ENCODE measurements around the gene CHRNG.

CHRNG gene

GRCh38 chr2:232562515-232563151, 23.1 kb downstream of the CHRNG start:
- no peak overlapping the region for H2AK5ac ChIP-seq (ENCODE audit: low read length, severe bottlenecking)
- WGBS, result 93% methylated on average over 7 of the region's 8 CpGs
- H2BK5ac ChIP-seq (ENCODE audit: low read depth, low read length, poor library complexity, severe bottlenecking), result no peak overlapping the region
- H3K4me3 ChIP-seq (ENCODE audit: insufficient read depth in 1 of 2, low read depth in 1 of 2, low read length in 2 of 2), result no peak overlapping the region
- H3K4me2 ChIP-seq (ENCODE audit: low read length, poor library complexity, severe bottlenecking), result no peak overlapping the region
- peaks cover 36 to 89% of the 10 kb centered on the region in 2 experiments for H3K36me3 ChIP-seq (ENCODE audit: control insufficient read depth in 1 of 2, insufficient read depth in 2 of 2, low read depth in 1 of 2, low read length in 2 of 2)
- no peak overlapping the region for H3K14ac ChIP-seq (ENCODE audit: low read length in 2 of 2)
- no peaks in the 10 kb centered on the region for H3K27me3 ChIP-seq (ENCODE audit: control insufficient read depth in 1 of 2, insufficient read depth in 1 of 2, low read length in 2 of 2)
- no peak for DNase-seq
- no peak overlapping the region for H3K27ac ChIP-seq (ENCODE audit: low read length, poor library complexity, severe bottlenecking)
- no peaks in the 10 kb centered on the region for H3K9me3 ChIP-seq (ENCODE audit: control insufficient read depth, low read length)
- H3K4ac ChIP-seq (ENCODE audit: low read depth in 1 of 2, low read length in 2 of 2), result no peak overlapping the region
- no peak overlapping the region for H2AFZ ChIP-seq (ENCODE audit: low read depth, low read length)
- H4K8ac ChIP-seq (ENCODE audit: low read length), result no peak overlapping the region
- no peak overlapping the region for H3K9ac ChIP-seq (ENCODE audit: low read length)
- no peak overlapping the region for H2BK12ac ChIP-seq (ENCODE audit: low read length in 2 of 2)
- no peak overlapping the region for H3K18ac ChIP-seq (ENCODE audit: low read depth in 1 of 2, low read length in 2 of 2)
- peaks cover 20% of the 10 kb centered on the region for H3K79me1 ChIP-seq (replicated peaks; ENCODE audit: low read length, poor library complexity, severe bottlenecking)
- H4K91ac ChIP-seq (ENCODE audit: low read length), result no peak overlapping the region
- no peak overlapping the region for H2BK15ac ChIP-seq (ENCODE audit: low read depth, poor library complexity, severe bottlenecking)
- no peak overlapping the region for H3K23ac ChIP-seq (ENCODE audit: low read length in 2 of 2)
- H2BK120ac ChIP-seq (ENCODE audit: low read depth, low read length), result no peak overlapping the region
- H3K4me1 ChIP-seq (ENCODE audit: control insufficient read depth, insufficient read depth, low read depth, low read length), result no peaks in the 10 kb centered on the region

GRCh38 chr2:232563580-232563979, 24.1 kb downstream of the CHRNG start:
- no peaks in the 10 kb centered on the region for H3K9me3 ChIP-seq (ENCODE audit: control insufficient read depth, low read length)
- H3K14ac ChIP-seq (ENCODE audit: low read length in 2 of 2), result no peak overlapping the region
- H3K9ac ChIP-seq (ENCODE audit: low read length), result no peak overlapping the region
- peak; percentile 33 for DNase-seq
- H3K27ac ChIP-seq (ENCODE audit: low read length, poor library complexity, severe bottlenecking), result no peak overlapping the region
- H2AK5ac ChIP-seq (ENCODE audit: low read length, severe bottlenecking), result no peak overlapping the region
- no peak overlapping the region for H3K23ac ChIP-seq (ENCODE audit: low read length in 2 of 2)
- H3K4me1 ChIP-seq (ENCODE audit: control insufficient read depth, insufficient read depth, low read depth, low read length), result no peaks in the 10 kb centered on the region
- no peak overlapping the region for H2AFZ ChIP-seq (ENCODE audit: low read depth, low read length)
- H3K18ac ChIP-seq (ENCODE audit: low read depth in 1 of 2, low read length in 2 of 2), result no peak overlapping the region
- H3K4me3 ChIP-seq (ENCODE audit: insufficient read depth in 1 of 2, low read depth in 1 of 2, low read length in 2 of 2), result no peak overlapping the region
- 71% methylated on average over 2 of the region's 3 CpGs for WGBS
- peaks cover 19% of the 10 kb centered on the region for H3K79me1 ChIP-seq (replicated peaks; ENCODE audit: low read length, poor library complexity, severe bottlenecking)
- no peak overlapping the region for H3K4ac ChIP-seq (ENCODE audit: low read depth in 1 of 2, low read length in 2 of 2)
- H4K91ac ChIP-seq (ENCODE audit: low read length), result no peak overlapping the region
- no peak overlapping the region for H2BK5ac ChIP-seq (ENCODE audit: low read depth, low read length, poor library complexity, severe bottlenecking)
- H2BK120ac ChIP-seq (ENCODE audit: low read depth, low read length), result no peak overlapping the region
- no peak overlapping the region for H3K4me2 ChIP-seq (ENCODE audit: low read length, poor library complexity, severe bottlenecking)
- H3K36me3 ChIP-seq (ENCODE audit: control insufficient read depth in 1 of 2, insufficient read depth in 2 of 2, low read depth in 1 of 2, low read length in 2 of 2), result peaks cover 34 to 88% of the 10 kb centered on the region in 2 experiments
- no peak overlapping the region for H2BK15ac ChIP-seq (ENCODE audit: low read depth, poor library complexity, severe bottlenecking)
- H4K8ac ChIP-seq (ENCODE audit: low read length), result no peak overlapping the region
- H3K27me3 ChIP-seq (ENCODE audit: control insufficient read depth in 1 of 2, insufficient read depth in 1 of 2, low read length in 2 of 2), result no peaks in the 10 kb centered on the region
- no peak overlapping the region for H2BK12ac ChIP-seq (ENCODE audit: low read length in 2 of 2)

GRCh38 chr2:232567721-232568120, 28.2 kb downstream of the CHRNG start:
- no peak overlapping the region for H3K4me3 ChIP-seq (ENCODE audit: insufficient read depth in 1 of 2, low read depth in 1 of 2, low read length in 2 of 2)
- no peak overlapping the region for H3K4ac ChIP-seq (ENCODE audit: low read depth in 1 of 2, low read length in 2 of 2)
- no peak overlapping the region for H2BK15ac ChIP-seq (ENCODE audit: low read depth, poor library complexity, severe bottlenecking)
- peaks cover 34% of the 10 kb centered on the region for H3K79me1 ChIP-seq (replicated peaks; ENCODE audit: low read length, poor library complexity, severe bottlenecking)
- H3K4me2 ChIP-seq (ENCODE audit: low read length, poor library complexity, severe bottlenecking), result no peak overlapping the region
- H2AFZ ChIP-seq (ENCODE audit: low read depth, low read length), result no peak overlapping the region
- H2BK5ac ChIP-seq (ENCODE audit: low read depth, low read length, poor library complexity, severe bottlenecking), result no peak overlapping the region
- H3K9ac ChIP-seq (ENCODE audit: low read length), result peak overlapping the region; percentile 67
- H3K9me3 ChIP-seq (ENCODE audit: control insufficient read depth, low read length), result no peaks in the 10 kb centered on the region
- no peak overlapping the region for H2AK5ac ChIP-seq (ENCODE audit: low read length, severe bottlenecking)
- H3K18ac ChIP-seq (ENCODE audit: low read depth in 1 of 2, low read length in 2 of 2), result no peak overlapping the region
- no peak overlapping the region for H3K23ac ChIP-seq (ENCODE audit: low read length in 2 of 2)
- no peak overlapping the region for H2BK12ac ChIP-seq (ENCODE audit: low read length in 2 of 2)
- H3K27ac ChIP-seq (ENCODE audit: low read length, poor library complexity, severe bottlenecking), result no peak overlapping the region
- no peak overlapping the region for H2BK120ac ChIP-seq (ENCODE audit: low read depth, low read length)
- H3K36me3 ChIP-seq (ENCODE audit: control insufficient read depth in 1 of 2, insufficient read depth in 2 of 2, low read depth in 1 of 2, low read length in 2 of 2), result peaks cover 41 to 85% of the 10 kb centered on the region in 2 experiments
- H4K91ac ChIP-seq (ENCODE audit: low read length), result no peak overlapping the region
- no peak for DNase-seq
- no peak overlapping the region for H4K8ac ChIP-seq (ENCODE audit: low read length)
- H3K4me1 ChIP-seq (ENCODE audit: control insufficient read depth, insufficient read depth, low read depth, low read length), result peaks cover 6% of the 10 kb centered on the region
- H3K27me3 ChIP-seq (ENCODE audit: control insufficient read depth in 1 of 2, insufficient read depth in 1 of 2, low read length in 2 of 2), result no peaks in the 10 kb centered on the region
- no peak overlapping the region for H3K14ac ChIP-seq (ENCODE audit: low read length in 2 of 2)

GRCh38 chr2:232568161-232568560, 28.7 kb downstream of the CHRNG start:
- WGBS, result 43% methylated on average over 3 of the region's 5 CpGs
- H4K8ac ChIP-seq (ENCODE audit: low read length), result no peak overlapping the region
- no peaks in the 10 kb centered on the region for H3K27me3 ChIP-seq (ENCODE audit: control insufficient read depth in 1 of 2, insufficient read depth in 1 of 2, low read length in 2 of 2)
- no peak overlapping the region for H3K27ac ChIP-seq (ENCODE audit: low read length, poor library complexity, severe bottlenecking)
- DNase-seq, result peak; percentile 84
- peaks cover 41 to 85% of the 10 kb centered on the region in 2 experiments for H3K36me3 ChIP-seq (ENCODE audit: control insufficient read depth in 1 of 2, insufficient read depth in 2 of 2, low read depth in 1 of 2, low read length in 2 of 2)
- no peak overlapping the region for H2BK5ac ChIP-seq (ENCODE audit: low read depth, low read length, poor library complexity, severe bottlenecking)
- no peak overlapping the region for H2BK12ac ChIP-seq (ENCODE audit: low read length in 2 of 2)
- no peak overlapping the region for H3K4ac ChIP-seq (ENCODE audit: low read depth in 1 of 2, low read length in 2 of 2)
- H3K18ac ChIP-seq (ENCODE audit: low read depth in 1 of 2, low read length in 2 of 2), result no peak overlapping the region
- H3K4me2 ChIP-seq (ENCODE audit: low read length, poor library complexity, severe bottlenecking), result no peak overlapping the region
- H3K4me1 ChIP-seq (ENCODE audit: control insufficient read depth, insufficient read depth, low read depth, low read length), result peaks cover 6% of the 10 kb centered on the region
- H3K79me1 ChIP-seq (replicated peaks; ENCODE audit: low read length, poor library complexity, severe bottlenecking), result peaks cover 31% of the 10 kb centered on the region
- no peak overlapping the region for H3K4me3 ChIP-seq (ENCODE audit: insufficient read depth in 1 of 2, low read depth in 1 of 2, low read length in 2 of 2)
- no peak overlapping the region for H3K14ac ChIP-seq (ENCODE audit: low read length in 2 of 2)
- no peaks in the 10 kb centered on the region for H3K9me3 ChIP-seq (ENCODE audit: control insufficient read depth, low read length)
- H2AFZ ChIP-seq (ENCODE audit: low read depth, low read length), result no peak overlapping the region
- no peak overlapping the region for H2BK15ac ChIP-seq (ENCODE audit: low read depth, poor library complexity, severe bottlenecking)
- H2BK120ac ChIP-seq (ENCODE audit: low read depth, low read length), result no peak overlapping the region
- peak overlapping the region; percentile 70 for H3K9ac ChIP-seq (ENCODE audit: low read length)
- H2AK5ac ChIP-seq (ENCODE audit: low read length, severe bottlenecking), result no peak overlapping the region
- no peak overlapping the region for H4K91ac ChIP-seq (ENCODE audit: low read length)
- no peak overlapping the region for H3K23ac ChIP-seq (ENCODE audit: low read length in 2 of 2)

Measured in mesenchymal stem cell (in vitro differentiated cells and primary cell).